GM12864 (cell line): ENCODE results near the gene GPR12.

ENCODE experiments used
- DNase-seq: peaks from one replicate; pipeline ENCODE4 v3.0.0-alpha.2; 2011; ENCODE audit warnings: low read depth
- H3K4me3 ChIP-seq: 2 replicates; pipeline ENCODE4 v1.5.1; 2011; ENCODE audit warnings: mild to moderate bottlenecking, low read depth, low read length, control low read depth
- CTCF ChIP-seq: IDR thresholded peaks from 2 replicates; pipeline ENCODE4 v1.5.1; 2011; ENCODE audit warnings: low read depth, mild to moderate bottlenecking, moderate library complexity, low read length, control low read depth, inconsistent platforms; ENCODE audit errors: missing control alignments

GPR12 gene

GRCh38 chr13:26706381-26706780 lies 54.2 kb downstream of the GPR12 start:
- DNase-seq, result no peak
- no peak overlapping the region for H3K4me3 ChIP-seq
- no peak for TF ChIP-seq CTCF

- H3K4me3 ChIP-seq, result no peak overlapping the region
- TF ChIP-seq CTCF, result no peak
- DNase-seq, result no peak
These were observed 55.0 kb downstream of the GPR12 start for GRCh38 chr13:26705536-26705935.
